ENCODE results near the gene FAM170B.

Gene FAM170B

DNA sequence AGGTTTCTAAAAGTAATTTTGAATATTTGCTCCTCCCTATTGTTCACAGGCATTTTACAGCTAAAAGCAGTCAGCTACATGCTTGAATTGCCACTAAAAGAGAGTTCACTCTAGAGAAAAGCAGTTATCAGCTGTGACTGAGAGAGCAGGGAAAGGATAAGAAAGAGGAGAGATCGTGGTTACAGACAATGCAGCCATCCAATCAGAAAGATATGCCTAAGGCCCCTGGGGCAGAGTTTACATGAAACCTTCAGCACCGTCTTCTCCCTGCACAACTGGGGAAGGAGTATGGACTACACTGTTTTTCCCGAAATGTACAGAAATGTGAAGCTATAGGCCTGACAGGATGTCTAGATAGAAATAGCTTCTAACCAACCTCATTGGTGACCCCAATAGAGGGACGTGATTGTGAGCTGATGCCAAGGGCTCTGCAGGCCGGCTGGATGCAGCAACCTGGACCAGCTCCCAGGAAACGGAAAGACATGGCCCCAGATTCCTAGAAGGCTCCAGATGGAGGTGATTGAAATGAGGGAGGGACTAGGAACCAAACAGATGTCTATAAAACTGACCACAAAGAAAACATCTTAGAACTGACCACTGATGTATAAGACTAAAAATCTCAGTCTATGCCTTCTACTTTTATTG lies 15.3 kb downstream of the FAM170B start:
- TF ChIP-seq, protein P1, sequence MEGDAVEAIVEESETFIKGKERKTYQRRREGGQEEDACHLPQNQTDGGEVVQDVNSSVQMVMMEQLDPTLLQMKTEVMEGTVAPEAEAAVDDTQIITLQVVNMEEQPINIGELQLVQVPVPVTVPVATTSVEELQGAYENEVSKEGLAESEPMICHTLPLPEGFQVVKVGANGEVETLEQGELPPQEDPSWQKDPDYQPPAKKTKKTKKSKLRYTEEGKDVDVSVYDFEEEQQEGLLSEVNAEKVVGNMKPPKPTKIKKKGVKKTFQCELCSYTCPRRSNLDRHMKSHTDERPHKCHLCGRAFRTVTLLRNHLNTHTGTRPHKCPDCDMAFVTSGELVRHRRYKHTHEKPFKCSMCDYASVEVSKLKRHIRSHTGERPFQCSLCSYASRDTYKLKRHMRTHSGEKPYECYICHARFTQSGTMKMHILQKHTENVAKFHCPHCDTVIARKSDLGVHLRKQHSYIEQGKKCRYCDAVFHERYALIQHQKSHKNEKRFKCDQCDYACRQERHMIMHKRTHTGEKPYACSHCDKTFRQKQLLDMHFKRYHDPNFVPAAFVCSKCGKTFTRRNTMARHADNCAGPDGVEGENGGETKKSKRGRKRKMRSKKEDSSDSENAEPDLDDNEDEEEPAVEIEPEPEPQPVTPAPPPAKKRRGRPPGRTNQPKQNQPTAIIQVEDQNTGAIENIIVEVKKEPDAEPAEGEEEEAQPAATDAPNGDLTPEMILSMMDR (conservative IDR thresholded peaks at IDR 0.05), result no peak
- no peak for TF ChIP-seq ZFX (IDR thresholded peaks at IDR 0.05)
- H3K27ac ChIP-seq, result no peak overlapping the region

DNA sequence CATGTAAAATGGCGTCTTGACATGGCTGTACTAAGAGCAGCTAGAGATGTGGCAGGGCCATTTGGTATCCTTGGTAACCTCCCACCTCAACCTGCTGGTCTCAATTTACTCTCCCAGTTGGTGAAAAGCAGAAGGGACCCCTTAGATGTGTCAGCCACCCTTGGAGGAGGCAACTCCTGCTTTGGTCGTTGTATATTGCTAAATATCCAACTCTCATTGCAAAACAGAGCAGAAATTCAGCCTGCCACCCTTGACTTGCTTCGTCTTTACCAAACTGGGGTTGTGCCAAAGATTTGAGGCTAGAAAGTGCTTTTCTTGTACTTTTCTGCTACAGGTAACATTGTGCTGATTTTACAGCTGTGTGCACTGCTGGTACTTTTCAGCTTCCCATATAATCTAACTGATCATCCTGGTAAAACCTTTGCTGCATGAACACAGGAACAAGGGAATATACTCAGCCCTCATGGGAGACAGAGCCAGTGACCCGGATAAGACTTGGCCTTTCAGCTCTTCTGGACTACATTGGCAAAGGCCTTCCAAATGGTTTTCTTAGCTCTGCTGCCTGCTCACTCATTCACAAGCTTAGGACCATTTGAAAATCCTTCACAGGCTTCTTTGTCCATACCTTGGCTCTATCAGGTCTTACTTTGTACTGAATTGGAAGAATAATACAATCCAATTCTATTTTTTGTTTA lies 16.3 kb downstream of the FAM170B start:
- TF ChIP-seq ZFX (IDR thresholded peaks at IDR 0.05), result no peak
- TF ChIP-seq, protein P1 (conservative IDR thresholded peaks at IDR 0.05), result no peak
- H3K27ac ChIP-seq, result no peak overlapping the region

DNA sequence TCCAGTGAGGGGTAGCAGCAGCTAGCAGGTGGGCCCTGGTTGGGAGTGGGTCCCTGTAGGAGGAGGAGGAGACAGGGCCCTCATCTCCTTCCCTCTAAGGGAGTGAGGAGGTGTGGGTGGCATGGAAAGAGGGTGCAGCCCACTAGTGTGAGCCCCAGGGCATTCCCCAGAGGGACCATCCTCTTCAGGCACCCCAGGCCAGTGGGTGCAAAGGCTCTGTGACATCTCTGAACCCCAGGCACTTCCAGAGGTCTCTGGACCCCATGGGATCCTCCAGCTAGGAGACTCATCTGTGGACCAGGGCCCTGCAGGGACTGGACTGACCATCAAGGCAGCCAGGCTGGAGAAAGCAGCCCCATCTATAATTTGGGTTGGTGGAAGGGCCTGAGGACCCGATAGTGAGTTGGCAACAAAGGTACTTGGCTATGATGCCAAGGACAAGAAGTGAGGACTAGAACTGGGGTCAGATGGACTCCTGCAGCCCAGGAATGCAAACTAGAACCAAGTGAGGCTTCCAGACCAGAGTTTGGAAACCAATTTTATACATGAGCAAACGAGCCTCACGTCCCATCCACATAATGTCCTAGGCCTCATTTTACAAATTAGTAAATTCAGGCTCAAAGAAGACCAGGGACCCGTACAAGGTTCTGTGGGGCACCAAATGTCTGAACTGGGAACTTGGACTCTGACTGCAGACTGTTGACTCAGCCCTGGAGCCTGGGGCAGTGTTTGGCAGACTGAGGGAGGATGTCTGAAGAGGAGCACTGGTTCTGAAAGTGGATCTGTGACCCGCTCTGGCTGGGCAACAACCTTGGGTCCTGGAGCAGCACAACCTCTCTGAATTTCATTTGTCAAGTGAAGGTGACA lies 17.1 kb downstream of the FAM170B start:
- TF ChIP-seq, protein P1 (conservative IDR thresholded peaks at IDR 0.05), result no peak
- no peak for TF ChIP-seq ZFX (IDR thresholded peaks at IDR 0.05)
- H3K27ac ChIP-seq, result no peak overlapping the region

DNA sequence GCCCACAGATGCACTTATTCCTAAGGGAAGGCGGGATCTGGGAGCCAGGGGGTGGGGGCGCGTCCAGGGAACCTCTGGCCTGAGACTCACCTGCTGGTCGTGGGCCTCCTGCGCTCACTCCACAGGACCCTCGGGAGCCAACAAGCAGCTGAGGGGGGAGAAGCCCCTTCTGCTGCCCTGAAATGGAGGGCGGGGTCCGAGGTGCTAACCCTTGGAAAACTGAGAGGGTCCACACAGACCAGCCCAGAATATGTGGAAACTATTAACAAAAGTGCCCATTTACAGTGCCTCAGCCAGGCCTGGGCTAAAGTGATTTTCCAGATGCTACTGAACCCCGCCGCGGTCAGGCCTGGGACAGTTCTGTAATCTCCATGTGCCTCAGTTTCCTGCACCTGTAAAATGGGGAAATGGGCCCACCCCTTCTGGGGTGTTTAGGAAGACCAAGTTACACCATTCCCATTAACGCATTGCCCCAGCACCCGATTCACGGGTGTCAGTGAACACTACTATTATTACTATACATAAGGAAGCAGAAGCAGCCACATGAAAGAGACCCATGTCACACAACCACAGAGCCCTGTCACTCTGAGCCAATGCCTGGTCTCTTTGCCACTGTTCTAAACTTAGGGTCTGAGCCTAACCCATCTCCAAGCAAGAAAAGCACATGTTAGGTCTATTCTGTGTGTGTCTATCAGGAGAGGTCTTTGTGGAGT lies 17.9 kb downstream of the FAM170B start:
- TF ChIP-seq, protein P1 (conservative IDR thresholded peaks at IDR 0.05), result no peak
- no peak for TF ChIP-seq ZFX (IDR thresholded peaks at IDR 0.05)

DNA sequence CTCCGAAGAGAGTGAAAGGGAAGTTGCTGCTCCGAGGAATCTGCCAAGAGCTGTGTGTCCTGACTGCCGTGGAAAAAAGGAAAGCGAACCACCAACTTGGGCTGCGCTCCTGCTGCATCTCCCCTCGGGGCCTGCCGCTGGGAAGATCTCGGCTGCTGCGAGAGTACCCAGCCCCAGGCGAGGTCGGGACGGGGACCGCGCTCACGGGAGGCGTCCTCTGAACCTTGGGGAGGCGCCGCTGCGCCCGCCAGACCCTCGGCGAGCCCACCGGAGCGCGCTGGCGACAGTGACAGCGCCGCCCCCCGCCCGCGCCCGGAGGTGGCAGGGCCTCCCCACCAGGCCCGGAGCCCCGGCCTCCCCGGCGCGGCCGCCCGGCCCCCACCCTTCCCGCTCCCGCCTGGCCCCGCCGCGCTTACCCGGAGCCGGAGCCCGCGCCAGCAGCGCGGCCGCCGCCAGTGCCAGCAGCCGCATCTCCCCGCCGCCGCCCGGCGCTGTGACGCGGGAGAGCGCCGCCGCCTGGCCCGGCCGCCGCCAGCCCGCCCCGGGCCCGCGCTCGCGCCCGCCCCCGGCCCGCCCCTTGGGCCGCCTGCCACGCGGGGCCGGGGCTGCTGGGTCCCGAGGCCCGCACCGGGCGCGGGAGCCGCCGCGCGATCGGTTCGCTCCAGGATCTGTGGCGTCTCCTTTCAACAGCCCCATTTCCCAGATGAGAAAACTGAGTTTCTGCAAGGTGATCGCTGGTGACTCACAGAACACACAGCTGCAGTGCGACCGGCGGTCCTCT lies 18.6 kb downstream of the FAM170B start, which contains the start of gene VSTM4:
VSTM4 (minus strand) TSS at position 508 of the 781 bp plus-strand sequence; CDS start at position 471, 37 bp downstream.
- H3K27ac ChIP-seq, result no peak within 1 kb of the TSS
- no peak for TF ChIP-seq ZFX (IDR thresholded peaks at IDR 0.05)
- TF ChIP-seq, protein P1 (conservative IDR thresholded peaks at IDR 0.05), result no peak

More for the DNA sequence above, 17.9 kb downstream of the FAM170B start:
- no peak overlapping the region for H3K27ac ChIP-seq

DNA sequence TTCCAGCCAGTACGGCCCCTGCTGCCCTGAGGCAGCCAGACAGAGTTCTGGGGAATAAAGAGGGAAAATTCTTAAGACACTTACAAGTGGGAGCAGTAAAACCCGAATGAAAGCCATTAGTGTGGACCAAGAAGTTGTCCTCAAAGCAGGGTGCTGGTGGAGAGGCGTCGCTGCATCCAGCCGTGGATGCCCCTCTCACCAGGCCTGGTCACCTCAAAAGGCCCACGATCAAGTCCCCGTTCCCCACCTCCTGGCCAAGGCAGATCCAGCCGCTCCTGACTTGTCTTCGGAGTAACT lies 19.2 kb downstream of the FAM170B start:
- H3K27ac ChIP-seq, result no peak overlapping the region
- TF ChIP-seq, protein P1 (conservative IDR thresholded peaks at IDR 0.05), result no peak
- TF ChIP-seq ZFX (IDR thresholded peaks at IDR 0.05), result no peak

Measured in C4-2B (cell line).